ENCODE results near the gene FBXL7. TPM values are rescaled to one million over a fixed set of nuclear protein-coding genes. Genes with fewer than 3 reads are reported as not detected.

Gene FBXL7
- total and polyA plus RNA-seq, 2 donors (not counting 1 experiment from before 2014, with no cell fraction given), result not detected

DNA sequence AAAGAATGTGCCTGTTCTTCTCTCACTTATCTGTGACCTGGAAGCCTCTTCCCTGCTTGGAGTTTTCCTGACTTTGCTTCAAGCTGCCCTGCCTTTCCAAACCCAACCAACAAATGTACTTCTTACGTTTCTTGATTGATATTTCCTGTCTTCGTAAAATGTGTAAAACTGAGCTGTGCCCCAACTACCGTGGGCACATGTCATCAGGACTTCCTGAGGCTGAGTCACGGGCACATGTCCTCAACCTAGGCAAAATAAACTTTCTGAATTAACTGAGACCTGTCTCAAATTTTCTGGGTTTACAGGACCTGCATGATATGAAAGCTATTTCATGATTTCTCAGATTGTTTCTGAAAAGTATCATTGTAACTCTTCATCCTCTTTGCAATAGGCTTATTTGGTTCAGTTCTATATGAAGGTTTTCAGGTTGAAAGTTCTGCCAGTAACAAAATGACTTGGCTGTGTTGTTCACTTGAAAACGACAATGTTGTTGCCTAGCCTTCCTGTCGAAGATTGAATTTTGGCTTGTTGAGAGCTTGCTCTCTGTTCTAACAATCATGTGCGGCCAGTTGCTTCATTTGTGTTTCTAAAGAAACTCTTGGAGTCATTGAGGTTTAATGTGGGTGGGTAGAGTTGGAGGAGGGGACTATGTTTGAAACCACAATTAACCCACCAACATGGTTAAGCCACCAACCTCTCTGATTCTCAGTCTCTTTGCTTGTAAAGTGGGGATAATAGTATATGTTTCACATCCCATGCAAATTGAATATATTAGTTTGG, 145.6 kb downstream of the FBXL7 start:
- Histone ChIP-seq H3K27me3 (replicated peaks in 1 of 4; ENCODE audit: control extremely low read depth in 1 of 4, control insufficient read depth in 3 of 4, insufficient read depth in 4 of 4, low read length in 3 of 4) (no peaks in the 10 kb centered on the region), H3K9ac (ENCODE audit: low read length) (no peak overlapping the region), H3K4me3 (ENCODE audit: control extremely low read depth in 1 of 5, extremely low read depth in 1 of 5, insufficient read depth in 1 of 5, low read depth in 2 of 5, low read length in 4 of 5) (no peak overlapping the region), H3K4me1 (ENCODE audit: control insufficient read depth in 2 of 2, insufficient read depth in 2 of 2, low read length in 2 of 2) (no peaks in the 10 kb centered on the region), H3K9me3 (ENCODE audit: control extremely low read depth in 1 of 3, control insufficient read depth in 2 of 3, insufficient read depth in 1 of 3, low read length in 2 of 3) (no peaks in the 10 kb centered on the region), H3K36me3 (replicated peaks in 1 of 2; ENCODE audit: control extremely low read depth in 1 of 2, control insufficient read depth in 1 of 2, extremely low read depth in 1 of 2, insufficient read depth in 2 of 2, low read length in 1 of 2) (no peaks in the 10 kb centered on the region), H4K20me1 (ENCODE audit: control insufficient read depth, insufficient read depth, low read length, poor library complexity, severe bottlenecking) (no peaks in the 10 kb centered on the region), H3K4me2 (replicated peaks; ENCODE audit: low read depth, low read length, poor library complexity, severe bottlenecking) (no peak overlapping the region), H3K79me2 (ENCODE audit: control insufficient read depth, insufficient read depth, low read length) (no peaks in the 10 kb centered on the region), H2AFZ (ENCODE audit: insufficient read depth, low read depth, low read length, poor library complexity, severe bottlenecking) (no peak overlapping the region), H3K27ac (ENCODE audit: low read length in 2 of 2) (no peak overlapping the region)
- intact Hi-C loops (cut with micrococcal nuclease), result no loop called here
- H3K4me1 Mint-ChIP-seq, result no peaks in the 10 kb centered on the region
- no peak overlapping the region for H3K4me3 Mint-ChIP-seq
- POLR2A ChIA-PET, result no interaction called here
- WGBS (ENCODE audit: insufficient coverage), result 45% methylated on average over 5 of the region's 7 CpGs
- no peaks in the 10 kb centered on the region for H3K27me3 Mint-ChIP-seq
- H3K9me3 Mint-ChIP-seq (ENCODE audit: insufficient read depth), result peaks cover 2% of the 10 kb centered on the region
- CTCF ChIA-PET, result no interaction called here
- no peak for DNase-seq
- no peak overlapping the region for H3K27ac Mint-ChIP-seq
- no peak for ATAC-seq (ENCODE audit: low read depth)
- TF ChIP-seq EZH2 (IDR thresholded peaks at IDR 0.05; ENCODE audit: borderline replicate concordance, insufficient read depth, low read depth, low read length, poor library complexity, severe bottlenecking), result no peak
- TF ChIP-seq, protein P1, sequence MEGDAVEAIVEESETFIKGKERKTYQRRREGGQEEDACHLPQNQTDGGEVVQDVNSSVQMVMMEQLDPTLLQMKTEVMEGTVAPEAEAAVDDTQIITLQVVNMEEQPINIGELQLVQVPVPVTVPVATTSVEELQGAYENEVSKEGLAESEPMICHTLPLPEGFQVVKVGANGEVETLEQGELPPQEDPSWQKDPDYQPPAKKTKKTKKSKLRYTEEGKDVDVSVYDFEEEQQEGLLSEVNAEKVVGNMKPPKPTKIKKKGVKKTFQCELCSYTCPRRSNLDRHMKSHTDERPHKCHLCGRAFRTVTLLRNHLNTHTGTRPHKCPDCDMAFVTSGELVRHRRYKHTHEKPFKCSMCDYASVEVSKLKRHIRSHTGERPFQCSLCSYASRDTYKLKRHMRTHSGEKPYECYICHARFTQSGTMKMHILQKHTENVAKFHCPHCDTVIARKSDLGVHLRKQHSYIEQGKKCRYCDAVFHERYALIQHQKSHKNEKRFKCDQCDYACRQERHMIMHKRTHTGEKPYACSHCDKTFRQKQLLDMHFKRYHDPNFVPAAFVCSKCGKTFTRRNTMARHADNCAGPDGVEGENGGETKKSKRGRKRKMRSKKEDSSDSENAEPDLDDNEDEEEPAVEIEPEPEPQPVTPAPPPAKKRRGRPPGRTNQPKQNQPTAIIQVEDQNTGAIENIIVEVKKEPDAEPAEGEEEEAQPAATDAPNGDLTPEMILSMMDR (IDR thresholded peaks at IDR 0.05), result no peak

DNA sequence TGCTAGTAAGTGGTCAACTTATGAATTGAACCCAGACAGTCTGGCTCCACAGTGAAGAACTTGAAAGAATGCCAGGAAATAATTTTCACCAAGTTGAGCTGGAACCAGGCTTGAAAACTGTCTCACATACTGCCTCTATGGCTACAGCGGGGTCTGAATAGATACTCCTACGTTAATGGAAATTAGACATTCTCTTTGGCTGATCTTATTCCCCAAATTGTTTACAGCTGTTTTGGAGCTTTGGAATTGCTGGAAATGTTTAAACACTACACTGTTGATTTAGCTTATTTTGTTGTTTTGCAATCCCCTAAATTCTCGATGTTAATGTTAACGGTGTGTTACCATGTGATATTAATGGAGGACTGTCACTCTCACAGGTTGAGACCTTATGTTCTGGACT, 146.4 kb downstream of the FBXL7 start:
- no peak overlapping the region for H3K4me3 Mint-ChIP-seq
- Histone ChIP-seq H3K79me2 (ENCODE audit: control insufficient read depth, insufficient read depth, low read length) (no peaks in the 10 kb centered on the region), H3K4me2 (replicated peaks; ENCODE audit: low read depth, low read length, poor library complexity, severe bottlenecking) (no peak overlapping the region), H3K4me1 (ENCODE audit: control insufficient read depth in 2 of 2, insufficient read depth in 2 of 2, low read length in 2 of 2) (no peaks in the 10 kb centered on the region), H3K27me3 (replicated peaks in 1 of 4; ENCODE audit: control extremely low read depth in 1 of 4, control insufficient read depth in 3 of 4, insufficient read depth in 4 of 4, low read length in 3 of 4) (no peaks in the 10 kb centered on the region), H3K9ac (ENCODE audit: low read length) (no peak overlapping the region), H3K27ac (ENCODE audit: low read length in 2 of 2) (no peak overlapping the region), H3K36me3 (replicated peaks in 1 of 2; ENCODE audit: control extremely low read depth in 1 of 2, control insufficient read depth in 1 of 2, extremely low read depth in 1 of 2, insufficient read depth in 2 of 2, low read length in 1 of 2) (no peaks in the 10 kb centered on the region), H4K20me1 (ENCODE audit: control insufficient read depth, insufficient read depth, low read length, poor library complexity, severe bottlenecking) (no peaks in the 10 kb centered on the region), H3K9me3 (ENCODE audit: control extremely low read depth in 1 of 3, control insufficient read depth in 2 of 3, insufficient read depth in 1 of 3, low read length in 2 of 3) (no peaks in the 10 kb centered on the region), H2AFZ (ENCODE audit: insufficient read depth, low read depth, low read length, poor library complexity, severe bottlenecking) (no peak overlapping the region), H3K4me3 (ENCODE audit: control extremely low read depth in 1 of 5, extremely low read depth in 1 of 5, insufficient read depth in 1 of 5, low read depth in 2 of 5, low read length in 4 of 5) (no peak overlapping the region)
- ChIA-PET CTCF (no interaction called here), POLR2A (no interaction called here)
- intact Hi-C loops (cut with micrococcal nuclease), result no loop called here
- TF ChIP-seq EZH2 (IDR thresholded peaks at IDR 0.05; ENCODE audit: borderline replicate concordance, insufficient read depth, low read depth, low read length, poor library complexity, severe bottlenecking), result no peak
- TF ChIP-seq, protein P1 (IDR thresholded peaks at IDR 0.05), result no peak
- H3K27me3 Mint-ChIP-seq, result no peaks in the 10 kb centered on the region
- 69% methylated on average over 2 of the region's 4 CpGs for WGBS (ENCODE audit: insufficient coverage)
- H3K27ac Mint-ChIP-seq, result no peak overlapping the region
- ATAC-seq (ENCODE audit: low read depth) (no peak), DNase-seq (no peak)
- H3K9me3 Mint-ChIP-seq (ENCODE audit: insufficient read depth), result peaks cover 2% of the 10 kb centered on the region
- H3K4me1 Mint-ChIP-seq, result no peaks in the 10 kb centered on the region

Data from B cell (primary cell).